ENCODE results near the gene NCAN.
"Not testable (repeated sequence)": the region's sequence is repeated elsewhere in the genome, so short reads cannot be mapped to it uniquely, and the experiment has no call there.

Gene NCAN

GRCh38 chr19:19224150-19224851 lies 12.5 kb downstream of the NCAN start:
- DNase-seq (ENCODE audit: low spot score), result no peak

DNA sequence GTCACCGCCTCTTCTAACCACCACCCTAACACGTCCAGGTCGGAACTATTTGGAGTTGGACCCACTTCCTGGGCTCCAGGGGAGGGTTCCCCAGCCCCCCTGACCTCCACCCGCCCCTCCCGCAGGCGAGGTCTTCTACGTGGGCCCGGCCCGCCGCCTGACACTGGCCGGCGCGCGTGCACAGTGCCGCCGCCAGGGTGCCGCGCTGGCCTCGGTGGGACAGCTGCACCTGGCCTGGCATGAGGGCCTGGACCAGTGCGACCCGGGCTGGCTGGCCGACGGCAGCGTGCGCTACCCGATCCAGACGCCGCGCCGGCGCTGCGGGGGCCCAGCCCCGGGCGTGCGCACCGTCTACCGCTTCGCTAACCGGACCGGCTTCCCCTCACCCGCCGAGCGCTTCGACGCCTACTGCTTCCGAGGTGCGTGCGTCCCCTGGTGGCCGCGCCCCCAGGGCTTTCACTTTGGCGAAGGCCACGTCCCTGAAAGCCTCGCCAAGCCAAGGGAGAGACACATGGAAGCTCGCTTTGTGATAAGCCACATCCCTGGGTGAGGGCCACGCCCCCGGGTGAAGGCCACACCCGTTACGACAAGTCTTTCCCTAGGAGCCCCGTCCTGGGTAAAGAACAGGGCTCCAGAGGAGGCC lies 13.2 kb downstream of the NCAN start:
- no peak for DNase-seq (ENCODE audit: low spot score)

- DNase-seq (ENCODE audit: low spot score), result no peak
Measured at GRCh38 chr19:19226204-19226603, 14.4 kb downstream of the NCAN start.

- no peak for DNase-seq (ENCODE audit: low spot score)
Measured at GRCh38 chr19:19226663-19227062, 14.9 kb downstream of the NCAN start.

DNA sequence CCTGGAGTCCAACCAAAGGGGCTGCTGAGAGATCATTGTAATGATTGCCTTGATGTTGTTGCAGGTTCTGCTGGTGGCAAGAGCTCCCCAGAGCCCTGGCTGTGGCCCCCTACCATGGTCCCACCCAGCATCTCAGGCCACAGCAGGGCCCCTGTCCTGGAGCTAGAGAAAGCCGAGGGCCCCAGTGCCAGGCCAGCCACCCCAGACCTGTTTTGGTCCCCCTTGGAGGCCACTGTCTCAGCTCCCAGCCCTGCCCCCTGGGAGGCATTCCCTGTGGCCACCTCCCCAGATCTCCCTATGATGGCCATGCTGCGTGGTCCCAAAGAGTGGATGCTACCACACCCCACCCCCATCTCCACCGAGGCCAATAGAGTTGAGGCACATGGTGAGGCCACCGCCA lies 15.5 kb downstream of the NCAN start:
- DNase-seq (ENCODE audit: low spot score), result no peak

DNA sequence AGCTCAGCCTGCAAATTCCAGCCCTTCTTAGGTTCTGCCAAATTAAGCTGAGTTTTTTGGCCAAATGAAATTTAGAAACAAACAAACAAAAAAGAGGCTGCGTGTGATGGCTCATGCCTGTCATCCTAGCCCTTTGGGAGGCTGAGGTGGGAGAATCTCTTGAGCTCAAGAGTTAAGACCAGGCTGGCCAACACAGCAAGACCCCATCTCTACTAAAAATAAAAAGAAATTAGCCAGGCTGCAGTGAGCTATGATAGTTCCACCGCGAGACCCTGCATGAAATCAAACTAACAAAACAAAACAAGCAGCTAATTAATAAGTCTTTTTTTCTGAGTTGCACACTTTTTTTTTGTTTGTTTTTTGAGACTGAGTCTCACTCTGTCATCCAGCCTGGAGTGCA lies 17.9 kb downstream of the NCAN start:
- DNase-seq (ENCODE audit: low spot score), result no peak

DNA sequence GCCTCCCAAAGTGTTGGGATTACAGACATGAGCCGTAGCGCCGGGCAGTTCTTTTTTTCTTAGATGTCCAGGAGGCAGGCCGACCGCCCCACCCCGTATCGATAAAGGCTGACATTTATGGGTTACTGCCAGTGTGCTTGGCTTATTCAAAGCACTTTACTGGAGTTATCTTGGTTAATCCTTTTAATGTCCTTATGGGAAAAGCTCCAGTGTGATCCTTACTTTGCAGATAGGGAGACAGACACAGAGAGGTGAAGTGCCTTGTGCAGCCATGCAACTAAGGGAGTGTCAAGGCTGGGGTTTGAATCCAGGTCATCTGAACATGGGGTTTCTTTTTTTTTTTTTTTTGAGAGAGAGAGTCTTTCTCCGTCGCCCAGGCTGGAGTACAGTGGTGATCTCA lies 19.2 kb downstream of the NCAN start:
- no peak for DNase-seq (ENCODE audit: low spot score)

GRCh38 chr19:19232261-19232721 lies 20.5 kb downstream of the NCAN start:
- peak; percentile 63 for DNase-seq (ENCODE audit: low spot score)

- no peak for DNase-seq (ENCODE audit: low spot score)
Measured at GRCh38 chr19:19234220-19234816, 22.6 kb downstream of the NCAN start.

DNA sequence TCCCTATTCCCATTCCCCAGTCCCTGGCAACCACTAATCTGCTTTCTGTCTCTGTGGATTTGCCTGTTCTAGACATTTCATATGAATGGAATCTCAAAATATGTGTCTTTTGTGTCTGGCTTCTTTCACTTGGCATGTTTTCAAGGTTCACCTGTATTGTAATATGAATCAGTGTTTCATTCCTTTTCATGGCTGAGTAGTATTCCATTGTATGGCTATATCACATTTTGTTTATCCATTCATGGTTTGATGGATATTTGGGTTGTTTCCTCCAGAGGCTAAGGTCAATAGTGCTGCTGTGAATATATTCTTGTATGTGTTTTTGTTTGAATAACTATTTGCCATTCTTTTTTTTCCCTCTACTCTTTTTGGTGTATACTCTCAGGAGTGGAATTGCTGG lies 24.4 kb downstream of the NCAN start:
- no peak for DNase-seq (ENCODE audit: low spot score)

- DNase-seq (ENCODE audit: low spot score), result no peak
Measured at GRCh38 chr19:19238126-19238894, 26.6 kb downstream of the NCAN start.

DNA sequence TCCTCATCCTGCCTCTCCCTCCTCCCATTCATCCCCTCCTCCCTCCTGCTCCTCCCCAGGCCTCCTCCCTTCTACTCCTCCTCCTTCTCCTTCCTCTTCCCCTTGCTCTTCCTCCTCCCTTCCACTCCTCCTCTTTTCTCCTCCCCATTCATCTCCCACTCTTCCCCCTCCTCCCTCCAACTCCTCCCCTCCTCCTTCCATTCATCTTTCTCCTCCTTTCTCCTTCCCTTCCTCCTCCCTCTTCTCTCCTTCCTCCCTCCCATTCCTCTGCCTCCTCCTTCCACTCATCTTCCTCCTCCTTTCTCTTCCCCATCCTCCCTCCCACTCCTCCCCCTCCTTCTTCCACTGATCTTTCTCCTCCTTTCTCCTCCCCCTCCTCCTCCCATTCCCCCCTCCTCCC lies 27.9 kb downstream of the NCAN start:
- no peak for DNase-seq (ENCODE audit: low spot score)

- DNase-seq (ENCODE audit: low spot score), result no peak
Measured at GRCh38 chr19:19240476-19240875, 28.7 kb downstream of the NCAN start.

GRCh38 chr19:19250196-19250801 lies 38.5 kb downstream of the NCAN start:
- no peak for DNase-seq (ENCODE audit: low spot score)

GRCh38 chr19:19253409-19253808 lies 41.7 kb downstream of the NCAN start:
- DNase-seq (ENCODE audit: low spot score), result not testable (repeated sequence)

DNA sequence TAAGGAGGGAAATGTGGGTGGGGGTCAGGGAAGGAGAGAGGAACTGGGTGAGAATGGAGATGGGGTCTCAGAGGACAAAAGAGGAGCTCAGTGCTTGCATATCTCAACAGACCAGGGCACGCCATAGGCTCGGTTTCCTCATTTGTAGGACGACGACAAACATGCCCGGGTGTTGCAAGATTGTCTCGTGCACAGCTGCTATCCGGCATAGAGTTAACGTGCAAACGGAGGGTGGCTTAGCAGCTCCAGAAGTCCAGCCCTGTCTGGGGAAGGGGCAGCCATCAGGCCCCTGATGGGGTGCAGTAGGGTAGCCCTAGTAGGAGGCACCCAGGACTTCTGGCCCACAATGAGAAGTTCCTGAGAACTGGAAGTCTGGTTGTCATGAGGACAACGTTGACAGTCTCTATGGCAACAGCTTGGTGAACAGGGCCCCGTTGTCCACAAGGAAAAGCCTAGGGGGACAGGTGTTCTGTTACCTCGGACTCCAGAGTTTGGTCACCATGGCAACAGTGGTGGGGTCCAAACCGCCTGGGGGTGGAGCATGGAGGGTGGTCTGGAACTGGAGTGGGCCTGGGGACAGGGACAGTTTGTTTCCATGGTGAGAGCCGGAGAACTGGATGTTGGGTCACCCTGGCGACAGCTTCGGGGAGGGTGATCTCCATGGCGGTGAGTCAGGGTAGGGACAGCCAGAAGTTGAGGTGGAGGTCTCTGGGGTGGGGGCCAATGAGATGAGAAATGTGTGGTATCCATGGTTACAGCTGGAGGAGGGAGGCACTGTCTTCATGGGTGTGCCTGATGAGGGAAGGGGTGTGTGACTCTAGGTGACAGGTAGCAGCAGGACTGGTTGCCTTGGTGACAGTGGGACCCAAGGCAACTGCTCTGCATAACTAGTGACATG lies 44.6 kb downstream of the NCAN start:
- DNase-seq (ENCODE audit: low spot score), result no peak

DNA sequence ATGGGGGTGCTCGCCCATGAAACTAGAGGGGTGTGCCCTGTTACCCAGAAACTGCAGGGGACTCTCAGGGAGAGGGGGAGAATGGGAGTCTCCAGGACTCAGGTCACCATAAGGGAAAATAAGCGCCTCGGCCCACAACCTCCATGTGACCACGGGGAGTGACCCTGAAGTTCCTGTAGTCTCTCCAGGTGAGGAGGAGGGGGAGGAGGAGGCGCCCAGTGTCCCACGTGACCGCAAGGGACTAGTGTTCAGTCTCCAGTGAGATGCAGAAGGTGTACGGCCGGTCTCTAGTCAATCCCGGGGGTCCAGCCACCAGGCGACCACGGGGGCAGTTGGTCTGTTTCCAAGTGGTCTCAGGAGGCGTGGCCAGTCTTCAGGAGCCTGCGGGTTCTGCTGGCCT lies 45.4 kb downstream of the NCAN start:
- DNase-seq (ENCODE audit: low spot score), result no peak

GRCh38 chr19:19257836-19258588 lies 46.3 kb downstream of the NCAN start:
- DNase-seq (ENCODE audit: low spot score), result no peak

- DNase-seq (ENCODE audit: low spot score), result no peak
Measured at GRCh38 chr19:19258589-19259338, 47.0 kb downstream of the NCAN start.

DNA sequence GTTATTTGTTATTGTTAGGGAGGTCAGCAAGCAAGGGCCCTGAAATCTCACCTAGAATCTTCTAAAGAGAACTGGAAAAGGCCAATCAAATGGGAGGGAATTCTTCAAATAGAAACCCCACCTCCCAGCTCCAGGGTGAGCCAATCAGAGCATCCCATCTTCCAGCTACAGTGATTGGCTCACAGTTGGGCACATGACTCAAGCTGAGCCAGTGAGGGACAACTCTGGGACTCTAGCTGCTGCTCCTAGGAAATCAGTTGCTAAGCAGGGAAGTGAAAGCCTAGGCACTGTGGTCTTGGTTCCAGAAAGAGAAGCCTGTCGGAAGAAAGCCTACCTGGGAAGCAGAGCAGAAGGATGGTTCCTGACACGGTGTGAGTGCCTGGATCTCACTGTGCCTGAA lies 48.0 kb downstream of the NCAN start:
- DNase-seq (ENCODE audit: low spot score), result no peak

Measured in putamen (tissue), 1 donor.